HepG2 (cell line): Measurements from ENCODE around the gene LASP1. TPM values are rescaled to one million over a fixed set of nuclear protein-coding genes. Genes with fewer than 3 reads are reported as not detected.

Experiments used
- ETS1 ChIP-seq: sonication (generic); formaldehyde crosslinking; IDR thresholded peaks from 2 replicates; pipeline ENCODE4 v1.4.0; 2020; ENCODE audit warnings: missing genetic modification reagents
- HNF1B ChIP-seq: sonication (generic); formaldehyde crosslinking; IDR thresholded peaks from 2 replicates; pipeline ENCODE4 v1.5.1; 2020; ENCODE audit warnings: mild to moderate bottlenecking, moderate library complexity, missing genetic modification reagents
- HNF4G ChIP-seq, 2 experiments: sonication (generic) in 1 of 2; formaldehyde crosslinking in 1 of 2; IDR thresholded peaks; 2 replicates each; pipeline versions ENCODE4 v1.4.0 to v1.6.1; 2011 to 2020; ENCODE audit warnings: borderline replicate concordance in 2 of 2, low read depth in 2 of 2, mild to moderate bottlenecking in 2 of 2, low read length in 1 of 2, missing genetic modification reagents in 1 of 2, moderate library complexity in 1 of 2
- KAT8 ChIP-seq: IDR thresholded peaks from 2 replicates; pipeline ENCODE4 v1.6.1; 2016; ENCODE audit warnings: missing genetic modification reagents, missing compliant biosample characterization
- MAX ChIP-seq: IDR thresholded peaks from 2 replicates; pipeline ENCODE4 v1.6.1; 2012; ENCODE audit warnings: inconsistent platforms
- NCOR1 ChIP-seq: fragments of 200-600 bp; sonication (generic); IDR thresholded peaks from 2 replicates; pipeline ENCODE4 v1.7.0; 2017; ENCODE audit warnings: antibody characterized with exemption, low read length, borderline replicate concordance
- PCBP1 ChIP-seq: fragments of 200-400 bp; formaldehyde crosslinking; IDR thresholded peaks from 2 replicates; pipeline ENCODE4 v1.6.1; 2017; ENCODE audit warnings: mild to moderate bottlenecking, low read depth, low read length, borderline replicate concordance
- PCBP2 ChIP-seq: fragments of 200-400 bp; formaldehyde crosslinking; optimal IDR thresholded peaks from 2 replicates; pipeline ENCODE3; 2018; ENCODE audit warnings: low read length, low read depth; ENCODE audit not compliant: poor library complexity, severe bottlenecking
- PTBP1 ChIP-seq: fragments of 200-400 bp; formaldehyde crosslinking; IDR thresholded peaks from 2 replicates; pipeline ENCODE4 v1.6.1; 2018; ENCODE audit warnings: low read length, low read depth; ENCODE audit not compliant: poor library complexity, severe bottlenecking
- RELA ChIP-seq: sonication (generic); formaldehyde crosslinking; IDR thresholded peaks from 2 replicates; pipeline ENCODE4 v1.4.0; 2020; ENCODE audit warnings: missing genetic modification reagents
- THAP8 ChIP-seq: sonication (generic); formaldehyde crosslinking; IDR thresholded peaks from 2 replicates; pipeline ENCODE4 v1.5.1; 2020; ENCODE audit warnings: missing genetic modification reagents, mild to moderate bottlenecking, borderline replicate concordance
- U2AF1 ChIP-seq: fragments of 200-400 bp; formaldehyde crosslinking; optimal IDR thresholded peaks from 2 replicates; pipeline ENCODE3; 2017; ENCODE audit warnings: mild to moderate bottlenecking, low read depth, low read length
- ZBTB26 ChIP-seq: IDR thresholded peaks from 2 replicates; pipeline ENCODE4 v1.6.1; 2016; ENCODE audit warnings: missing compliant biosample characterization, missing genetic modification reagents, borderline replicate concordance
- ZBTB43 ChIP-seq: sonication (generic); formaldehyde crosslinking; conservative IDR thresholded peaks from 2 replicates; pipeline ENCODE4 v1.4.0; 2020; ENCODE audit warnings: missing genetic modification reagents
- ZNF124 ChIP-seq: sonication (generic); formaldehyde crosslinking; IDR thresholded peaks from 2 replicates; pipeline ENCODE4 v1.4.0; 2020; ENCODE audit warnings: missing genetic modification reagents
- ZNF577 ChIP-seq: sonication (generic); formaldehyde crosslinking; IDR thresholded peaks from 2 replicates; pipeline ENCODE4 v1.4.0; 2020; ENCODE audit warnings: mild to moderate bottlenecking, low read depth, missing genetic modification reagents, borderline replicate concordance
- ZNF614 ChIP-seq: IDR thresholded peaks from 2 replicates; pipeline ENCODE4 v1.6.1; 2018; ENCODE audit warnings: missing biosample characterization, missing genetic modification reagents, inconsistent platforms, borderline replicate concordance
- ZNF766 ChIP-seq: sonication (generic); formaldehyde crosslinking; IDR thresholded peaks from 2 replicates; pipeline ENCODE4 v1.5.0; 2020; ENCODE audit warnings: missing genetic modification reagents, borderline replicate concordance
- polyA plus RNA-seq, 8 experiments: library from polyadenylated mRNA; depleted of rRNA in 3 of 8; stranded (reverse) in 7 of 8; unstranded in 1 of 8; fragments of >200 nt; fragmentation: Illumina TruSeq in 4 of 8; extraction: Trizol in 4 of 8; gene quantifications; 2 replicates each; pipeline versions ENCODE4 v1.2.1 to v1.2.3, GENCODE V29; 2011 to 2016; ENCODE audit warnings: low read depth in 4 of 8, missing spikeins in 1 of 8, mixed read lengths in 1 of 8; ENCODE audit not compliant: insufficient read depth in 1 of 8
- total RNA-seq, 5 experiments: library from RNA; depleted of rRNA; stranded (reverse); fragments of >200 nt; fragmentation: Illumina TruSeq; extraction: Trizol; gene quantifications; 2 replicates each; pipeline ENCODE4 v1.2.3, GENCODE V29; 2016; ENCODE audit warnings: low read depth in 1 of 5

Gene LASP1
- total and polyA plus RNA-seq, 2 of the 13 experiments (the other 11 are each of a cell fraction or from before 2014, with no cell fraction given): 70.1 to 97.0 TPM

- no peak for TF ChIP-seq HNF4G (IDR thresholded peaks at IDR 0.05; ENCODE audit: borderline replicate concordance, low read depth, low read length)
- TF ChIP-seq HNF4G (CRISPR knock-in tag; IDR thresholded peaks at IDR 0.05; ENCODE audit: borderline replicate concordance, low read depth): no peak; the same call in 1 of the 2 replicates
- TF ChIP-seq ZNF124 (CRISPR knock-in tag): peak; percentile 96
- TF ChIP-seq U2AF1: peak; percentile 28
- peak; percentile 85 for TF ChIP-seq NCOR1
- TF ChIP-seq MAX: peak; percentile 17; the same call in 1 of the 2 replicates
- no peak for TF ChIP-seq ZNF577
- TF ChIP-seq ZBTB26: peak; percentile 66
- TF ChIP-seq ZBTB43 (CRISPR knock-in tag): peak; percentile 19; the same call in 1 of the 2 replicates
- peak; percentile 42; the same call in 1 of the 2 replicates for TF ChIP-seq KAT8 (CRISPR knock-in tag)
- peak; percentile 63 for TF ChIP-seq HNF1B (CRISPR knock-in tag)
- no peak for TF ChIP-seq PCBP2
- peak; percentile 91; the same call in 1 of the 2 replicates for TF ChIP-seq ZNF614
- no peak for TF ChIP-seq THAP8 (CRISPR knock-in tag)
- no peak for TF ChIP-seq RELA (CRISPR knock-in tag)
- 0 out of 2 replicates have a peak, but pooled peaks have one; percentile 14 for TF ChIP-seq PCBP1
- peak; percentile 61; the same call in 1 of the 2 replicates for TF ChIP-seq ZNF766
- no peak for TF ChIP-seq ETS1 (CRISPR knock-in tag)
- TF ChIP-seq PTBP1: no peak
Measured at GRCh38 chr17:38868817-38869525, 887 bp upstream of the LASP1 start (continued).
